Measurements from ENCODE around the gene GPR143. TPM values are rescaled to one million over a fixed set of nuclear protein-coding genes. Genes with fewer than 3 reads are reported as not detected.

Gene GPR143
- total RNA-seq, 4 donors from 2014 or later = 0.21 TPM; not detected in 3

DNA sequence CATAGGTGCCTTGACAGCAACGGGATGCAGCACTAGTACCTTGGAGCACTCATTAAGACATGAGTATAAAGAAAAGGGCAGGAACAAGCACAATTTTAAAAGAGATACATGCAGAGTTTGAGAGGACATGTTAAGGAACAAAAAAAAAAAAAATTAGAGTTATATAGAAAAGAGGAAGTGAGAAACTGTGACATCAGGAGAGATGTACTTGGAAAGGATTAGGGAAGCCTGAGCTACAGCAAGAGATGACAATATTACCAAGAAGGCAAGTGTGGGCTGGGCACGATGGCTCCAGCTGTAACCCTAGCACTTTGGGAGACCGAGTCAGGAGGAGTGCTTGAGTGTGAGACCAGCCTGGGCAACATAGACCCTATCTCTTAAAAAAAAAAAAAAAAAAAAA, 37.4 kb downstream of the GPR143 start:
- Histone ChIP-seq H3K27ac (no peak overlapping the region), H3K36me3 (no peaks in the 10 kb centered on the region), H3K4me1 (no peaks in the 10 kb centered on the region), H3K4me3 (no peak overlapping the region), H3K27me3 (no peaks in the 10 kb centered on the region), H3K9me3 (peaks cover 0 to 29% (median 0%) of the 10 kb centered on the region in 4 donors)
- 81 to 83% methylated on average over 2 to 3 of the region's 3 CpGs for WGBS, 2 donors
- TF ChIP-seq, protein P1, sequence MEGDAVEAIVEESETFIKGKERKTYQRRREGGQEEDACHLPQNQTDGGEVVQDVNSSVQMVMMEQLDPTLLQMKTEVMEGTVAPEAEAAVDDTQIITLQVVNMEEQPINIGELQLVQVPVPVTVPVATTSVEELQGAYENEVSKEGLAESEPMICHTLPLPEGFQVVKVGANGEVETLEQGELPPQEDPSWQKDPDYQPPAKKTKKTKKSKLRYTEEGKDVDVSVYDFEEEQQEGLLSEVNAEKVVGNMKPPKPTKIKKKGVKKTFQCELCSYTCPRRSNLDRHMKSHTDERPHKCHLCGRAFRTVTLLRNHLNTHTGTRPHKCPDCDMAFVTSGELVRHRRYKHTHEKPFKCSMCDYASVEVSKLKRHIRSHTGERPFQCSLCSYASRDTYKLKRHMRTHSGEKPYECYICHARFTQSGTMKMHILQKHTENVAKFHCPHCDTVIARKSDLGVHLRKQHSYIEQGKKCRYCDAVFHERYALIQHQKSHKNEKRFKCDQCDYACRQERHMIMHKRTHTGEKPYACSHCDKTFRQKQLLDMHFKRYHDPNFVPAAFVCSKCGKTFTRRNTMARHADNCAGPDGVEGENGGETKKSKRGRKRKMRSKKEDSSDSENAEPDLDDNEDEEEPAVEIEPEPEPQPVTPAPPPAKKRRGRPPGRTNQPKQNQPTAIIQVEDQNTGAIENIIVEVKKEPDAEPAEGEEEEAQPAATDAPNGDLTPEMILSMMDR (IDR thresholded peaks at IDR 0.05) = no peak
- TF ChIP-seq EP300 (IDR thresholded peaks at IDR 0.05) = no peak
- no peak for DNase-seq (ENCODE audit: low spot score in 2 of 2)

GRCh38 chrX:9724711-9725110, 40.9 kb downstream of the GPR143 start:
- H3K4me3 ChIP-seq = no peak overlapping the region
- TF ChIP-seq EP300 (IDR thresholded peaks at IDR 0.05) = no peak
- TF ChIP-seq, protein P1 (IDR thresholded peaks at IDR 0.05) = no peak
- TF ChIP-seq POLR2A (IDR thresholded peaks at IDR 0.05) = no peak
- no peak for DNase-seq (ENCODE audit: low spot score in 2 of 2)
- H3K9me3 ChIP-seq = peaks cover 0 to 56% (median 2%) of the 10 kb centered on the region in 4 donors
- no peaks in the 10 kb centered on the region for H3K4me1 ChIP-seq
- 79 to 92% methylated on average over 2 of the region's 2 CpGs for WGBS, 2 donors
- no peaks in the 10 kb centered on the region for H3K27me3 ChIP-seq
- peaks cover 0 to 30% (median 0%) of the 10 kb centered on the region in 3 donors for H3K36me3 ChIP-seq
- H3K27ac ChIP-seq = no peak overlapping the region

DNA sequence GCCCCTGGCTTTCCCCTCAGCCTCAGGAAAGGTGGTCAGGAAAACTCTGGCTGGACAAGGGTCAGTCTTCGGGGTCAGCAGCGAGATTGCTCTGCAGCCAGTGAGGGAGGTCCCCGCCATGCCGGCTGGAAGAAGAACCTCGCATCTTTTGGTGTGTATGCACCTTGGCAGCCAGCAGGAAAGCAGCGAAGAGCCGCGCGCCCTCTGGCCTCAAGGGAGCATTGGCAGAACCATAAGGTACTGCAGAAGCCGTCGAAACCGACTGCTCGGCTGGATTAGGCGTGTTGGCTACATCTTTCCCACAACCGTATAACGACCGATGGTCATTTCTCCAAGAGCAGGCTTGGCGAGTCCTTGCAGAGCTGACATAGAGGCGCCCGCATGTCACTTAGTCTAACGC, 48.3 kb downstream of the GPR143 start:
- Histone ChIP-seq H3K27ac (no peak overlapping the region), H3K27me3 (no peaks in the 10 kb centered on the region), H3K36me3 (peaks cover 0 to 92% (median 0%) of the 10 kb centered on the region in 3 donors), H3K4me3 (no peak overlapping the region), H3K9me3 (peaks cover 0 to 18% (median 0%) of the 10 kb centered on the region in 4 donors), H3K4me1 (no peaks in the 10 kb centered on the region)
- DNase-seq (ENCODE audit: low spot score in 2 of 2) = no peak
- WGBS, 2 donors = 94 to 98% methylated on average over 21 of the region's 21 CpGs
- TF ChIP-seq, protein P1 (IDR thresholded peaks at IDR 0.05) = no peak
- TF ChIP-seq EP300 (IDR thresholded peaks at IDR 0.05) = no peak
- TF ChIP-seq POLR2A (IDR thresholded peaks at IDR 0.05) = no peak

- peaks cover 0 to 60% (median 0%) of the 10 kb centered on the region in 3 donors for H3K36me3 ChIP-seq
- no peak overlapping the region for H3K4me3 ChIP-seq
- 74 to 83% methylated on average over 8 of the region's 8 CpGs for WGBS, 2 donors
- H3K27ac ChIP-seq = no peak overlapping the region
- H3K9me3 ChIP-seq = no peaks in the 10 kb centered on the region
- no peak for DNase-seq (ENCODE audit: low spot score in 2 of 2)
- TF ChIP-seq POLR2A (IDR thresholded peaks at IDR 0.05) (no peak), EP300 (IDR thresholded peaks at IDR 0.05) (no peak)
- TF ChIP-seq, protein P1 (IDR thresholded peaks at IDR 0.05) = no peak
- no peaks in the 10 kb centered on the region for H3K4me1 ChIP-seq
- H3K27me3 ChIP-seq = no peaks in the 10 kb centered on the region
These were observed 55.3 kb downstream of the GPR143 start for GRCh38 chrX:9710332-9710731.

DNA sequence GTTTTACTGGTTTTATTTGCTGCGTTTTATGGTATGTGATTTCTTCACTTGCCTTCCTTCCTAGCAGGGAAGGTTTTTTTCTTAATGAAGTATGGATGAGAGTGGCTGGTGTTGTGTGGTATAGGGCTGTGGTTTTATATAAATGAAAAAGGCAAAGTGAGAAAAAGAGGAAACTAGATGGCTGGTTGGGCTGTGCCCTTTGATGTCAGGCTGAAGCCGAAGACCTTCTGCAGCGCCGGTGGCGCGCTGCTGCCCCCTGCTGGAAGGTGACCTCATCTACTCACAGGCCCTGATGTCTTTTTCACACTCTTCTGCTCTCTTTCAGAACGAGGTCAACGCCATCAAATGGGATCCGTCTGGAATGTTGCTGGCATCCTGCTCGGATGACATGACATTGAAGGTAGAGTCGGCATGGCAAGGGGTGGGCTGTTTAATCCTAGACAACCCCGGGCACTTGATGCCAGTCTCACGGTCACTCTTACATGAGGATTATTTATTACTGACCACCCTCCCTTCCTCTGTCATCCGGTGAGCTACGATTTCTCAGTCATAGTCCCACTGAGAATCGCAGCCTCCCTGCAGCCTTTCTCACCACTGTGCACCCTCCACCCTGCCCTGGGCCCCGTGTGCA, 56.6 kb downstream of the GPR143 start:
- TF ChIP-seq POLR2A (IDR thresholded peaks at IDR 0.05) (no peak), EP300 (IDR thresholded peaks at IDR 0.05) (no peak)
- TF ChIP-seq, protein P1 (IDR thresholded peaks at IDR 0.05) = peak; percentile 74 to 80 (median 77)
- no peak overlapping the region for H3K4me3 ChIP-seq
- no peaks in the 10 kb centered on the region for H3K4me1 ChIP-seq
- no peaks in the 10 kb centered on the region for H3K27me3 ChIP-seq
- peak; percentile 30 to 47 for DNase-seq (ENCODE audit: low spot score in 2 of 2)
- 34 to 50% methylated on average over 10 to 17 of the region's 17 CpGs for WGBS, 2 donors
- peaks cover 0 to 60% (median 0%) of the 10 kb centered on the region in 3 donors for H3K36me3 ChIP-seq
- H3K27ac ChIP-seq = no peak overlapping the region
- H3K9me3 ChIP-seq = peaks cover 0 to 4% (median 0%) of the 10 kb centered on the region in 4 donors

Data from tibial nerve (tissue), 4 donors.